ENCODE measurements around the gene STMND1. TPM values are rescaled to one million over a fixed set of nuclear protein-coding genes. Genes with fewer than 3 reads are reported as not detected.
A peak's percentile ranks its signal among the peaks of the same experiment; 100 is the strongest.

Gene STMND1
- polyA plus RNA-seq, 1 experiment, result not detected

DNA sequence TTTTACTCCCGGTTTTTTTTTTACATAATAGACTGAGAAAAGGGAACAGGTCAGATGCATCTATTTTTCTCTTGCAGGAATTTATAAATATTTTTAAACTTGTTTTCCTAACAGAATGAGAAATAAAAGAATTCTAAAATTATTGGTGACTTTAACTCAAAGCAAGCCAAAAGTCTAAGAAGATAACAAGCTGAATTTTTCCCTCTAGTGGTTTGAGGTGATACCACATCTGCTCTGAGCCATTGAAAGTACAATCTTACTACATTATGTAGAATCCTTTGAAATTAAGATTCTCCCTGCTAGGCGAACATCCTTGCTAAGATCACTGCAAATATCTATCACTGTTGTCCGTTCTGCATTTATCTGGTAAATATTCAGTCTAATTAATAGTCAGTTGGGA, 10.7 kb upstream of the STMND1 start:
- DNase-seq (ENCODE audit: low read depth, low spot score), result no peak
- TF ChIP-seq, protein P1, sequence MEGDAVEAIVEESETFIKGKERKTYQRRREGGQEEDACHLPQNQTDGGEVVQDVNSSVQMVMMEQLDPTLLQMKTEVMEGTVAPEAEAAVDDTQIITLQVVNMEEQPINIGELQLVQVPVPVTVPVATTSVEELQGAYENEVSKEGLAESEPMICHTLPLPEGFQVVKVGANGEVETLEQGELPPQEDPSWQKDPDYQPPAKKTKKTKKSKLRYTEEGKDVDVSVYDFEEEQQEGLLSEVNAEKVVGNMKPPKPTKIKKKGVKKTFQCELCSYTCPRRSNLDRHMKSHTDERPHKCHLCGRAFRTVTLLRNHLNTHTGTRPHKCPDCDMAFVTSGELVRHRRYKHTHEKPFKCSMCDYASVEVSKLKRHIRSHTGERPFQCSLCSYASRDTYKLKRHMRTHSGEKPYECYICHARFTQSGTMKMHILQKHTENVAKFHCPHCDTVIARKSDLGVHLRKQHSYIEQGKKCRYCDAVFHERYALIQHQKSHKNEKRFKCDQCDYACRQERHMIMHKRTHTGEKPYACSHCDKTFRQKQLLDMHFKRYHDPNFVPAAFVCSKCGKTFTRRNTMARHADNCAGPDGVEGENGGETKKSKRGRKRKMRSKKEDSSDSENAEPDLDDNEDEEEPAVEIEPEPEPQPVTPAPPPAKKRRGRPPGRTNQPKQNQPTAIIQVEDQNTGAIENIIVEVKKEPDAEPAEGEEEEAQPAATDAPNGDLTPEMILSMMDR (IDR thresholded peaks at IDR 0.05; ENCODE audit: low read depth, low read length), result peak; percentile 73
- CTCF ChIA-PET, result interaction anchor here (0.6 to 2.1 kb wide), 13 partner anchors 13 to 817 kb away, joined by 3 to 23 read pairs (median 4); partner anchors contain the start of gene ATXN1
- Histone ChIP-seq H3K4me3 (ENCODE audit: low read depth, low read length) (no peak overlapping the region), H3K9me3 (ENCODE audit: control insufficient read depth, insufficient read depth, low read length) (no peaks in the 10 kb centered on the region), H3K27ac (ENCODE audit: low read depth, low read length) (no peak overlapping the region), H3K27me3 (ENCODE audit: control insufficient read depth, insufficient read depth, low read length) (no peaks in the 10 kb centered on the region)
- POLR2A ChIA-PET, result interaction anchor here (0.7 kb wide), 1 partner anchor 58 kb away, joined by 3 read pairs; no protein-coding TSS in a partner anchor

DNA sequence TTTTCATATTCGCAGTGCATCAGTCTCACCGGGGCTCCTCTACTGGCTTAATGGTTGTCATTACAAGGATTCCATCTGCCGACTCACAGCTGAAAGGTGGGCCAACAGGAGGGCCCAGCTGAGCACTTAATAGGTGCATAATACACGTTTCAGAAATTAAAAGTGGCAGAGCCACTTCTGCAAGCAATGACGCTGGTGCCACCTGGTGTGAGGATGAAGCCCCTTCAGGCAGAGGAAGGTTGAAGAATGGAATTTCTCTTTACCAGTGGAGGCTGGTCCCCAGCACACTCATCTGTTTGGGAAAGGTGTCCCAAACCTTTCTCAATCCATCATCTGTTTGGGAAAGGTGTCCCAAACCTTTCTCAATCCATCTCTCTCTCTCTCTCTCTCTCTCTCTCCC, 8.2 kb upstream of the STMND1 start:
- TF ChIP-seq, protein P1 (IDR thresholded peaks at IDR 0.05; ENCODE audit: low read depth, low read length), result peak; percentile 41; the same call in 1 of the 2 replicates
- H3K9me3 ChIP-seq (ENCODE audit: control insufficient read depth, insufficient read depth, low read length), result no peaks in the 10 kb centered on the region
- CTCF ChIA-PET, result interaction anchor here (0.6 to 1.4 kb wide), 3 partner anchors 330 to 886 kb away, joined by 4 to 7 read pairs (median 4); no protein-coding TSS in a partner anchor
- POLR2A ChIA-PET, result no interaction called here
- no peak for DNase-seq (ENCODE audit: low read depth, low spot score)
- no peak overlapping the region for H3K4me3 ChIP-seq (ENCODE audit: low read depth, low read length)
- H3K27me3 ChIP-seq (ENCODE audit: control insufficient read depth, insufficient read depth, low read length), result peaks cover 2% of the 10 kb centered on the region
- no peak overlapping the region for H3K27ac ChIP-seq (ENCODE audit: low read depth, low read length)

DNA sequence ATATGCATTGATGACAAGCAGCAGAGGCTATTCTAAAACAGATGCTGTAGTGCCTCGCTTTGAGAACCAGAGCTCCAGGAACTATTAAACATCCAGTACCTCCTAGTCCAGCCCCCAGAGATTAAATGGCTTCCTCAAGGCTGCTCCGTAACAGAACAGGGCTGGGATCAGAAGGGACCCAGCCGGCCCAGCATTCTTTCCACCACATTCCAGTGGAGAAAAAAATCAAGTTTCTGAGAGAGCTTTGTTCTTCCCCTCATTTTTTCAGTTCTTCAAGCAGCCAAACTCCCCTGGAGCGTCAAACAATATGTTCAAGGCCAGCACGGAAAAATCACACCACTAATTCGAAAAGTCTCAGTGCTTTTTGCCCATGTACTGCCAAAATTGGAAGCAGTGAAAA, 5.8 kb upstream of the STMND1 start:
- Histone ChIP-seq H3K27ac (ENCODE audit: low read depth, low read length) (no peak overlapping the region), H3K27me3 (ENCODE audit: control insufficient read depth, insufficient read depth, low read length) (peaks cover 19% of the 10 kb centered on the region), H3K9me3 (ENCODE audit: control insufficient read depth, insufficient read depth, low read length) (no peaks in the 10 kb centered on the region), H3K4me3 (ENCODE audit: low read depth, low read length) (no peak overlapping the region)
- TF ChIP-seq, protein P1 (IDR thresholded peaks at IDR 0.05; ENCODE audit: low read depth, low read length), result no peak
- no peak for DNase-seq (ENCODE audit: low read depth, low spot score)
- ChIA-PET CTCF (interaction anchor here (0.6 to 2.8 kb wide), 3 partner anchors 9 to 455 kb away, joined by 4 to 14 read pairs (median 6); no protein-coding TSS in a partner anchor), POLR2A (no interaction called here)

DNA sequence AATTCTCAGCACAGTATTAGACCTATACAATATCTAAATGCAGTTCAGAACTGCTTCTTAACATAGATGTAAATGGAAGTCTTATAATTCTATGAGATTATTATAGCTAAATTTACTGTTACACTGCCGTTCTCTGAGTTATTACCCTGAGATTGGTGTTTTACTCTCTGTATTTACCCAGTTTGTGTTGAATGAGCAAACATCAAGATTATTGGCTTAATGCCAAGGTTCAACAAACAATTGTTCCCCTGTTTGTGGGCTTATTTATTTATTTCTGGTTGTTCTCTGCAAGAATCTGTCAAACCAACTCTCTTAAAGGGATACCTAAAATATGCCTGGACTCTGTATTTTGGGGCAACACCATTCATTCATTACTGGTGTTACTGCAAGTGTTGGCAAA, 5.2 kb upstream of the STMND1 start:
- POLR2A ChIA-PET, result no interaction called here

DNA sequence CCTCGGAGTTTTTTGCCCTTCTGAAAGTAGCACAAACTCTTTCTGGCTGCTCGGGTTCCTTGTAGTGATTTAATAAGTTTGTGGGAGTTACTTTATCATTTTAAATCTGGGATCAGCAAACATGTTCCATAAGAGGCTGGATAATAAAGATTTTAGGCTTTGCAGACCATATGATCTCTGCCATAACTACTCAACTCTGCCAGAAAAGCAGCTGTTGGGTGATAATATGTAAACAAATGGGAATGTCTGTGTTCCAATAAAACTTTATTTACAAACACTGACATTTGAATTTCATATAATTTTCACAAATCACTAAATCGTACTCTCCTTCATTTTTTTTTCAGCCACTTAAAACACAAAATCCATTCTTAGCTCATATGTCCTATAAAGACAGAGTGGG, 3.9 kb upstream of the STMND1 start:
- H3K27ac ChIP-seq (ENCODE audit: low read depth, low read length), result no peak overlapping the region
- ChIA-PET CTCF (interaction anchor here (0.6 to 3.8 kb wide), 3 partner anchors 12 to 812 kb away, joined by 3 to 20 read pairs (median 3); no protein-coding TSS in a partner anchor), POLR2A (no interaction called here)
- TF ChIP-seq, protein P1 (IDR thresholded peaks at IDR 0.05; ENCODE audit: low read depth, low read length), result no peak
- H3K4me3 ChIP-seq (ENCODE audit: low read depth, low read length), result no peak overlapping the region
- no peaks in the 10 kb centered on the region for H3K9me3 ChIP-seq (ENCODE audit: control insufficient read depth, insufficient read depth, low read length)
- peaks cover 34% of the 10 kb centered on the region for H3K27me3 ChIP-seq (ENCODE audit: control insufficient read depth, insufficient read depth, low read length)
- no peak for DNase-seq (ENCODE audit: low read depth, low spot score)

More for the DNA sequence above, 5.2 kb upstream of the STMND1 start:
- Histone ChIP-seq H3K27ac (ENCODE audit: low read depth, low read length) (no peak overlapping the region), H3K4me3 (ENCODE audit: low read depth, low read length) (no peak overlapping the region), H3K9me3 (ENCODE audit: control insufficient read depth, insufficient read depth, low read length) (no peaks in the 10 kb centered on the region), H3K27me3 (ENCODE audit: control insufficient read depth, insufficient read depth, low read length) (peaks cover 23% of the 10 kb centered on the region)
- no peak for DNase-seq (ENCODE audit: low read depth, low spot score)
- TF ChIP-seq, protein P1 (IDR thresholded peaks at IDR 0.05; ENCODE audit: low read depth, low read length), result no peak
- CTCF ChIA-PET, result interaction anchor here (0.6 to 2.8 kb wide), 3 partner anchors 10 to 456 kb away, joined by 4 to 14 read pairs (median 6); no protein-coding TSS in a partner anchor
